H1 (cell line): Measurements from ENCODE around the gene PIP5K1C. TPM values are rescaled to one million over a fixed set of nuclear protein-coding genes. Genes with fewer than 3 reads are reported as not detected.

Experiments
- CTCF ChIA-PET: fragments of 300-600 bp; sonication (Branson Sonifier 250); formaldehyde crosslinking; loops from one replicate; lab custom pipeline; 2021; ENCODE audit not compliant: partially characterized antibody; lab: Charles Lee
- POLR2A ChIA-PET: fragments of 300-600 bp; sonication (Branson Sonifier 250); formaldehyde crosslinking; loops from one replicate; lab custom pipeline; 2021; ENCODE audit warnings: inconsistent platforms; ENCODE audit not compliant: partially characterized antibody; lab: Charles Lee
- DNase-seq, 2 experiments: peaks; one replicate each; pipeline versions ENCODE4 v3.0.0 to v3.0.0-alpha.2; 2010 to 2022; ENCODE audit warnings: low spot score in 2 of 2, low read depth in 1 of 2, mixed read lengths in 1 of 2
- FAIRE-seq: peaks from 2 replicates; lab custom pipeline; 2011; peaks lifted over from hg19 to GRCh38; lab: Jason Lieb, UNC
- H2AFZ ChIP-seq: 2 replicates; pipeline ENCODE4 v1.8.1; 2012; ENCODE audit warnings: low read length, inconsistent platforms
- H2AK5ac ChIP-seq: 2 replicates; pipeline ENCODE4 v1.6.1; 2013; ENCODE audit warnings: low read depth, low read length
- H2BK120ac ChIP-seq: replicated peaks from 2 replicates; pipeline ENCODE3; 2013; ENCODE audit warnings: low read depth, low read length, inconsistent platforms
- H2BK12ac ChIP-seq: 2 replicates; pipeline ENCODE4 v1.6.1; 2013; ENCODE audit warnings: low read depth, low read length
- H2BK15ac ChIP-seq: 2 replicates; pipeline ENCODE4 v1.6.1; 2013; ENCODE audit warnings: low read length
- H2BK20ac ChIP-seq: 2 replicates; pipeline ENCODE4 v1.6.1; 2013; ENCODE audit warnings: low read length
- H2BK5ac ChIP-seq: 2 replicates; pipeline ENCODE4 v1.6.1; 2013; ENCODE audit warnings: low read depth, low read length
- H3K14ac ChIP-seq: 2 replicates; pipeline ENCODE4 v1.6.1; 2013; ENCODE audit warnings: inconsistent platforms; ENCODE audit not compliant: insufficient read length
- H3K18ac ChIP-seq: 2 replicates; pipeline ENCODE4 v1.6.1; 2013; ENCODE audit warnings: low read length; ENCODE audit errors: extremely low read depth
- H3K23ac ChIP-seq: 2 replicates; pipeline ENCODE4 v1.6.1; 2013; ENCODE audit warnings: inconsistent platforms; ENCODE audit not compliant: insufficient read length
- H3K23me2 ChIP-seq: 2 replicates; pipeline ENCODE4 v1.6.1; 2013; ENCODE audit warnings: low read depth, low read length
- H3K27ac ChIP-seq: 2 replicates; pipeline ENCODE4 v1.6.1; 2011; ENCODE audit warnings: low read depth, low read length, inconsistent platforms
- H3K27me3 ChIP-seq, 4 experiments: replicated peaks in 1 of 4; 1 replicate in 1 of 4; 2 replicates in 3 of 4; pipeline versions ENCODE4 v1.6.1 to v1.8.1; 2011 to 2013; ENCODE audit warnings: low read length in 3 of 4, mild to moderate bottlenecking in 3 of 4, inconsistent platforms in 2 of 4, mixed read lengths in 2 of 4, moderate library complexity in 1 of 4; ENCODE audit not compliant: control insufficient read depth in 3 of 4, insufficient read depth in 3 of 4; ENCODE audit errors: extremely low read depth in 1 of 4
- H3K36me3 ChIP-seq, 4 experiments: 2 replicates each; pipeline versions ENCODE4 v1.6.1 to v1.8.1; 2011 to 2013; ENCODE audit warnings: mild to moderate bottlenecking in 4 of 4, low read length in 3 of 4, moderate library complexity in 2 of 4, control low read depth in 1 of 4, inconsistent platforms in 1 of 4; ENCODE audit not compliant: insufficient read depth in 4 of 4, control insufficient read depth in 2 of 4
- H3K4ac ChIP-seq: replicated peaks from 2 replicates; pipeline ENCODE3; 2013; ENCODE audit warnings: low read length, low read depth, mixed read lengths, inconsistent platforms; ENCODE audit not compliant: insufficient read length
- H3K4me1 ChIP-seq, 4 experiments: replicated peaks in 1 of 4; 1 replicate in 1 of 4; 2 replicates in 3 of 4; pipeline versions ENCODE4 v1.6.1 to v1.8.1; 2011 to 2013; ENCODE audit warnings: low read length in 3 of 4, inconsistent platforms in 2 of 4, mixed read lengths in 1 of 4; ENCODE audit not compliant: insufficient read depth in 4 of 4, control insufficient read depth in 3 of 4
- H3K4me2 ChIP-seq, 2 experiments: 2 replicates each; pipeline versions ENCODE4 v1.6.1 to v1.8.1; 2011 to 2013; ENCODE audit warnings: low read depth in 2 of 2, low read length in 2 of 2, control low read depth in 1 of 2, inconsistent platforms in 1 of 2, mild to moderate bottlenecking in 1 of 2; ENCODE audit not compliant: insufficient read depth in 1 of 2
- H3K4me3 ChIP-seq, 4 experiments: fragments of 200-600, 300-600 bp in 1 of 4; sonication (generic), shearing (Covaris generic), sonication (Bioruptor Twin) in 1 of 4; 2 replicates each; pipeline versions ENCODE4 v1.5.1 to v1.8.1; 2011 to 2016; ENCODE audit warnings: low read length in 4 of 4, low read depth in 3 of 4, control low read depth in 2 of 4, inconsistent platforms in 2 of 4, mild to moderate bottlenecking in 2 of 4, mixed read lengths in 1 of 4, moderate library complexity in 1 of 4; ENCODE audit not compliant: insufficient read depth in 2 of 4; ENCODE audit errors: extremely low read depth in 1 of 4
- H3K56ac ChIP-seq: replicated peaks from 2 replicates; pipeline ENCODE3; 2013; ENCODE audit warnings: low read depth, mild to moderate bottlenecking, mixed read lengths, low read length, inconsistent platforms; ENCODE audit not compliant: insufficient read length
- H3K79me1 ChIP-seq: 2 replicates; pipeline ENCODE4 v1.6.1; 2013; ENCODE audit warnings: low read depth, low read length, control low read depth
- H3K79me2 ChIP-seq, 2 experiments: 2 replicates each; pipeline versions ENCODE4 v1.6.1 to v1.8.1; 2012 to 2013; ENCODE audit warnings: low read length in 2 of 2, mild to moderate bottlenecking in 2 of 2, inconsistent platforms in 1 of 2; ENCODE audit not compliant: insufficient read depth in 2 of 2, control insufficient read depth in 1 of 2
- H3K9ac ChIP-seq, 4 experiments: replicated peaks in 1 of 4; 1 replicate in 1 of 4; 2 replicates in 3 of 4; pipeline versions ENCODE4 v1.6.1 to v1.8.1; 2011 to 2013; ENCODE audit warnings: low read depth in 3 of 4, low read length in 3 of 4, control low read depth in 2 of 4, mild to moderate bottlenecking in 2 of 4, moderate library complexity in 2 of 4, inconsistent platforms in 1 of 4; ENCODE audit errors: extremely low read depth in 1 of 4
- H3K9me3 ChIP-seq, 2 experiments: 2 replicates each; pipeline versions ENCODE4 v1.6.1 to v1.8.1; 2012 to 2013; ENCODE audit warnings: mild to moderate bottlenecking in 2 of 2, moderate library complexity in 2 of 2, control low read depth in 1 of 2, inconsistent platforms in 1 of 2, low read depth in 1 of 2, low read length in 1 of 2, mixed read lengths in 1 of 2; ENCODE audit not compliant: insufficient read depth in 2 of 2
- H4K20me1 ChIP-seq, 2 experiments: replicated peaks in 1 of 2; 2 replicates each; pipeline versions ENCODE3 to v1.8.1; 2011 to 2013; ENCODE audit warnings: inconsistent platforms in 2 of 2, low read length in 2 of 2, mild to moderate bottlenecking in 1 of 2; ENCODE audit not compliant: insufficient read depth in 2 of 2, control insufficient read depth in 1 of 2
- H4K5ac ChIP-seq: 2 replicates; pipeline ENCODE4 v1.6.1; 2013; ENCODE audit warnings: low read length, low read depth, mixed read lengths, inconsistent platforms; ENCODE audit not compliant: insufficient read length
- H4K8ac ChIP-seq: 2 replicates; pipeline ENCODE4 v1.8.0; 2013; ENCODE audit warnings: mild to moderate bottlenecking, moderate library complexity, low read length, inconsistent platforms; ENCODE audit not compliant: insufficient read depth; ENCODE audit errors: extremely low read depth
- H4K91ac ChIP-seq: replicated peaks from 2 replicates; pipeline ENCODE3; 2013; ENCODE audit warnings: low read length, mixed read lengths, inconsistent platforms; ENCODE audit not compliant: insufficient read length
- ASH2L ChIP-seq: fragments of 200-600, 300-600 bp; sonication (generic); IDR thresholded peaks from one replicate; pipeline ENCODE4 v1.7.1; 2017; ENCODE audit warnings: low read length
- BACH1 ChIP-seq: IDR thresholded peaks from 2 replicates; pipeline ENCODE4 v1.6.1; 2012; ENCODE audit warnings: low read length, improper control_type of control experiment
- CBX8 ChIP-seq: fragments of 300-800, 300-1000 bp; sonication (generic); IDR thresholded peaks from 2 replicates; pipeline ENCODE4 v1.7.1; 2016; ENCODE audit warnings: low read depth, low read length, borderline replicate concordance
- CTBP2 ChIP-seq: IDR thresholded peaks from 2 replicates; pipeline ENCODE4 v1.7.0; 2011; ENCODE audit warnings: borderline replicate concordance, mild to moderate bottlenecking, moderate library complexity, mixed read lengths, low read length; ENCODE audit not compliant: insufficient read depth, insufficient read length
- CTCF ChIP-seq, 3 experiments: IDR thresholded peaks; 1 replicate in 2 of 3; 2 replicates in 1 of 3; pipeline versions ENCODE4 v1.5.1 to v1.6.1; 2011; ENCODE audit warnings: low read length in 3 of 3, mild to moderate bottlenecking in 3 of 3, inconsistent platforms in 2 of 3, low read depth in 1 of 3, moderate library complexity in 1 of 3; ENCODE audit not compliant: insufficient read depth in 1 of 3; ENCODE audit errors: control extremely low read depth in 1 of 3
- EP300 ChIP-seq, 2 experiments: IDR thresholded peaks; 1 replicate in 1 of 2; 2 replicates in 1 of 2; pipeline ENCODE4 v1.6.1; 2011 to 2012; ENCODE audit warnings: low read depth in 2 of 2, low read length in 2 of 2, mild to moderate bottlenecking in 2 of 2, borderline replicate concordance in 1 of 2, inconsistent platforms in 1 of 2, moderate library complexity in 1 of 2
- GTF2F1 ChIP-seq: IDR thresholded peaks from 2 replicates; pipeline ENCODE4 v1.6.1; 2012; ENCODE audit warnings: low read depth, low read length, improper control_type of control experiment, borderline replicate concordance
- RNF2 ChIP-seq: fragments of 200-900, 300-1000 bp; sonication (generic); IDR thresholded peaks from 2 replicates; pipeline ENCODE4 v1.7.1; 2016; ENCODE audit warnings: borderline replicate concordance, low read depth, mild to moderate bottlenecking, antibody characterized with exemption, low read length; ENCODE audit not compliant: poor library complexity, severe bottlenecking; ENCODE audit errors: missing control alignments
- SAP30 ChIP-seq: fragments of 300-600 bp; sonication (generic); IDR thresholded peaks from 2 replicates; pipeline ENCODE4 v1.7.1; 2012; ENCODE audit warnings: low read length, moderate library complexity, mild to moderate bottlenecking, inconsistent platforms; ENCODE audit not compliant: insufficient read depth, insufficient replicate concordance
- YY1 ChIP-seq: IDR thresholded peaks from 2 replicates; pipeline ENCODE4 v1.6.1; 2011; ENCODE audit warnings: low read depth, mild to moderate bottlenecking, low read length
- WGBS, 2 experiments: shearing (Covaris generic) in 1 of 2; methylation state at CpG; one replicate each; pipeline versions ENCODE4 v1.1.6 to v1.1.7; 2013 to 2015; ENCODE audit warnings: low lambda C conversion rate in 2 of 2, mixed read lengths in 2 of 2, inconsistent platforms in 1 of 2, low coverage in 1 of 2, missing lambda C conversion rate in 1 of 2; ENCODE audit not compliant: insufficient replicate concordance in 2 of 2, insufficient coverage in 1 of 2, insufficient read length in 1 of 2; ENCODE audit errors: extremely low coverage in 1 of 2, missing lambda C conversion rate in 1 of 2; 5-methylcytosine and 5-hydroxymethylcytosine counted together
- polyA plus RNA-seq, 7 experiments: library from polyadenylated mRNA; depleted of rRNA in 3 of 7; stranded (reverse) in 5 of 7; unstranded in 2 of 7; fragments of >200 nt in 5 of 7; fragments of 200-250 nt in 2 of 7; gene quantifications; 1 replicate in 5 of 7; 2 replicates in 1 of 7; 4 replicates in 1 of 7; pipeline versions ENCODE4 v1.2.1 to v1.2.3, GENCODE V29; 2011 to 2013; ENCODE audit warnings: missing spikeins in 2 of 7, mixed read lengths in 2 of 7
- total RNA-seq: library from RNA; stranded (reverse); fragmentation: NEBNext Ultra II Directional; extraction: Animal tissue kit (Norgen Biotek cat#: 25700); gene quantifications from 2 replicates; pipeline ENCODE4 v1.2.1, GENCODE V29; 2021

The PIP5K1C gene
- total and polyA plus RNA-seq, 2 of the 8 experiments (the other 6 are each of a cell fraction or from before 2014, with no cell fraction given) = 10.6 to 32.9 TPM

GRCh38 chr19:3633559-3633988 is 66.7 kb downstream of the PIP5K1C start:
- H3K23me2 ChIP-seq = no peaks in the 10 kb centered on the region
- H3K18ac ChIP-seq = no peak overlapping the region
- H3K4me1 ChIP-seq = no peaks in the 10 kb centered on the region
- WGBS, 2 experiments = 90% methylated on average over 15 of the region's 22 CpGs; no CpG with 5 or more reads in 1 of the 2 experiments
- no peak overlapping the region for H3K9ac ChIP-seq
- H4K91ac ChIP-seq = no peak overlapping the region
- no peaks in the 10 kb centered on the region for H3K9me3 ChIP-seq
- H3K27ac ChIP-seq = no peak overlapping the region; the same call in 1 of the 2 replicates
- no peak overlapping the region for H2BK5ac ChIP-seq
- no peak overlapping the region for H3K4me2 ChIP-seq
- FAIRE-seq (no peak), DNase-seq (no peak)
- no peak overlapping the region for H3K23ac ChIP-seq
- no peaks in the 10 kb centered on the region for H3K79me1 ChIP-seq
- no peaks in the 10 kb centered on the region for H3K27me3 ChIP-seq
- H3K56ac ChIP-seq = no peak overlapping the region
- H3K79me2 ChIP-seq = no peaks in the 10 kb centered on the region
- no peak overlapping the region for H2BK12ac ChIP-seq
- H2BK120ac ChIP-seq = no peak overlapping the region
- no peak overlapping the region for H2BK15ac ChIP-seq
- peaks cover 0 to 1% of the 10 kb centered on the region in 2 experiments for H4K20me1 ChIP-seq
- CTCF ChIA-PET = interaction anchor here (0.8 to 2.8 kb wide), 3 partner anchors 16 to 48 kb away, joined by 3 to 13 read pairs (median 4); no protein-coding TSS in a partner anchor
- no peak overlapping the region for H2BK20ac ChIP-seq
- no peak overlapping the region for H2AFZ ChIP-seq
- no peak overlapping the region for H4K8ac ChIP-seq
- no peak overlapping the region for H3K4me3 ChIP-seq
- H4K5ac ChIP-seq = no peak overlapping the region
- no peak overlapping the region for H3K4ac ChIP-seq
- peaks cover 0 to 25% (median under 1%) of the 10 kb centered on the region in 4 experiments; a peak in 2 of 8 replicates for H3K36me3 ChIP-seq
- H3K14ac ChIP-seq = no peak overlapping the region
- POLR2A ChIA-PET = no interaction called here
- no peak overlapping the region for H2AK5ac ChIP-seq
- TF ChIP-seq BACH1 = no peak
- no peak for TF ChIP-seq CTBP2
- no peak for TF ChIP-seq GTF2F1
- TF ChIP-seq CTCF (IDR thresholded peaks at IDR 0.05; ENCODE audit: control extremely low read depth in 1 of 3, insufficient read depth in 1 of 3, low read depth in 1 of 3, low read length in 3 of 3) = no peak
- no peak for TF ChIP-seq YY1
- TF ChIP-seq CBX8 = no peak
- TF ChIP-seq SAP30 = no peak
- no peak for TF ChIP-seq RNF2
- TF ChIP-seq ASH2L = no peak
- TF ChIP-seq EP300 (IDR thresholded peaks at IDR 0.05; ENCODE audit: borderline replicate concordance in 1 of 2, low read depth in 2 of 2, low read length in 2 of 2) = no peak
